Astrocyte (in vitro differentiated cells and primary cell): ENCODE results near the gene ESRRB. TPM values are rescaled to one million over a fixed set of nuclear protein-coding genes. Genes with fewer than 3 reads are reported as not detected.

Experiments
- DNase-seq: peaks from one replicate; pipeline ENCODE4 v3.0.0-alpha.2; 2010; ENCODE audit warnings: low read depth
- FAIRE-seq: peaks from 2 replicates; lab custom pipeline; 2011; peaks lifted over from hg19 to GRCh38; lab: Jason Lieb, UNC
- H2AFZ ChIP-seq: 2 replicates; pipeline ENCODE4 v1.6.0; 2012; ENCODE audit warnings: low read depth, low read length, inconsistent platforms
- H3K27ac ChIP-seq: 2 replicates; pipeline ENCODE4 v1.5.1; 2011; ENCODE audit warnings: low read depth, low read length, inconsistent platforms
- H3K27me3 ChIP-seq: 2 replicates; pipeline ENCODE4 v1.6.0; 2011; ENCODE audit warnings: low read length, inconsistent platforms; ENCODE audit not compliant: insufficient read depth
- H3K36me3 ChIP-seq: 2 replicates; pipeline ENCODE4 v1.5.1; 2011; ENCODE audit warnings: low read length, inconsistent platforms; ENCODE audit not compliant: insufficient read depth
- H3K4me1 ChIP-seq: 2 replicates; pipeline ENCODE4 v1.5.1; 2011; ENCODE audit warnings: low read length, inconsistent platforms; ENCODE audit not compliant: insufficient read depth
- H3K4me2 ChIP-seq: 2 replicates; pipeline ENCODE4 v1.6.0; 2012; ENCODE audit warnings: low read length, inconsistent platforms
- H3K4me3 ChIP-seq: 2 replicates; pipeline ENCODE4 v1.5.1; 2011; ENCODE audit warnings: low read depth, mild to moderate bottlenecking, low read length, inconsistent platforms; ENCODE audit not compliant: insufficient read depth
- H3K79me2 ChIP-seq: 2 replicates; pipeline ENCODE4 v1.6.0; 2012; ENCODE audit warnings: mild to moderate bottlenecking, low read length, inconsistent platforms; ENCODE audit not compliant: insufficient read depth
- H3K9ac ChIP-seq: 2 replicates; pipeline ENCODE4 v1.6.0; 2012; ENCODE audit warnings: mild to moderate bottlenecking, low read length, inconsistent platforms
- H3K9me3 ChIP-seq: 2 replicates; pipeline ENCODE4 v1.5.1; 2012; ENCODE audit warnings: low read depth, mild to moderate bottlenecking, low read length, inconsistent platforms; ENCODE audit not compliant: insufficient read depth
- H4K20me1 ChIP-seq: 2 replicates; pipeline ENCODE4 v1.6.0; 2012; ENCODE audit warnings: low read length, inconsistent platforms; ENCODE audit not compliant: insufficient read depth
- H3K27ac Mint-ChIP-seq: one replicate; pipeline ENCODE4 v1.8.0; 2021; ENCODE audit warnings: mild to moderate bottlenecking, mixed read lengths; ENCODE audit not compliant: unreplicated experiment
- H3K27me3 Mint-ChIP-seq: one replicate; pipeline ENCODE4 v1.8.0; 2021; ENCODE audit warnings: low read depth, mixed read lengths; ENCODE audit not compliant: unreplicated experiment
- H3K36me3 Mint-ChIP-seq: one replicate; pipeline ENCODE4 v1.8.0; 2021; ENCODE audit warnings: low read depth, mixed read lengths; ENCODE audit not compliant: unreplicated experiment
- H3K4me1 Mint-ChIP-seq: one replicate; pipeline ENCODE4 v1.8.0; 2021; ENCODE audit warnings: low read depth, mixed read lengths; ENCODE audit not compliant: unreplicated experiment
- H3K4me3 Mint-ChIP-seq: one replicate; pipeline ENCODE4 v1.8.0; 2021; ENCODE audit warnings: mild to moderate bottlenecking, moderate library complexity, mixed read lengths; ENCODE audit not compliant: unreplicated experiment
- H3K9me3 Mint-ChIP-seq: one replicate; pipeline ENCODE4 v1.8.0; 2021; ENCODE audit warnings: mild to moderate bottlenecking, mixed read lengths; ENCODE audit not compliant: unreplicated experiment
- CTCF ChIP-seq: IDR thresholded peaks from 2 replicates; pipeline ENCODE4 v1.5.1; 2011; ENCODE audit warnings: low read depth, mild to moderate bottlenecking, inconsistent platforms, low read length, moderate library complexity; ENCODE audit not compliant: insufficient read depth
- EZH2 ChIP-seq: IDR thresholded peaks from 2 replicates; pipeline ENCODE4 v1.6.1; 2012; ENCODE audit warnings: mild to moderate bottlenecking, low read length, inconsistent platforms; ENCODE audit not compliant: insufficient read depth
- total RNA-seq: library from RNA; stranded (reverse); gene quantifications from 2 replicates; pipeline ENCODE4 v1.2.1, GENCODE V29; 2021

Gene ESRRB
- total RNA-seq, 1 donor from 2014 or later: not detected

GRCh38 chr14:76486251-76486743 lies 110.4 kb downstream of the ESRRB start:
- Histone ChIP-seq H3K4me2 (no peak overlapping the region), H2AFZ (no peak overlapping the region)
- H3K27ac Mint-ChIP-seq: no peak overlapping the region

GRCh38 chr14:76488551-76488950 lies 112.6 kb downstream of the ESRRB start:
- no peak for TF ChIP-seq CTCF
- no peak for TF ChIP-seq EZH2
- Mint-ChIP-seq H3K4me3 (no peak overlapping the region), H3K36me3 (no peaks in the 10 kb centered on the region), H3K27ac (no peak overlapping the region), H3K27me3 (peaks cover 24% of the 10 kb centered on the region), H3K9me3 (peaks cover 2% of the 10 kb centered on the region), H3K4me1 (no peaks in the 10 kb centered on the region)
- Histone ChIP-seq H3K9me3 (no peaks in the 10 kb centered on the region), H4K20me1 (no peaks in the 10 kb centered on the region), H3K79me2 (no peaks in the 10 kb centered on the region), H3K4me2 (no peak overlapping the region), H3K4me1 (no peaks in the 10 kb centered on the region), H3K27ac (no peak overlapping the region), H2AFZ (no peak overlapping the region), H3K4me3 (no peak overlapping the region), H3K27me3 (no peaks in the 10 kb centered on the region), H3K9ac (no peak overlapping the region), H3K36me3 (no peaks in the 10 kb centered on the region)
- FAIRE-seq: no peak
- no peak for DNase-seq

More at GRCh38 chr14:76486251-76486743, 110.4 kb downstream of the ESRRB start:
- no peak for TF ChIP-seq CTCF
- no peak for TF ChIP-seq EZH2
- Histone ChIP-seq H3K27ac (no peak overlapping the region), H3K9ac (no peak overlapping the region), H3K4me1 (no peaks in the 10 kb centered on the region), H3K79me2 (no peaks in the 10 kb centered on the region), H3K27me3 (no peaks in the 10 kb centered on the region), H3K36me3 (no peaks in the 10 kb centered on the region), H3K9me3 (no peaks in the 10 kb centered on the region), H4K20me1 (no peaks in the 10 kb centered on the region), H3K4me3 (no peak overlapping the region)
- DNase-seq (no peak), FAIRE-seq (no peak)
- Mint-ChIP-seq H3K27me3 (peaks cover 29% of the 10 kb centered on the region), H3K4me1 (no peaks in the 10 kb centered on the region), H3K9me3 (peaks cover 2% of the 10 kb centered on the region), H3K4me3 (no peak overlapping the region), H3K36me3 (peaks cover 3% of the 10 kb centered on the region)

- Mint-ChIP-seq H3K9me3 (no peaks in the 10 kb centered on the region), H3K27ac (no peak overlapping the region), H3K4me1 (no peaks in the 10 kb centered on the region), H3K4me3 (no peak overlapping the region), H3K36me3 (no peaks in the 10 kb centered on the region), H3K27me3 (peaks cover 26% of the 10 kb centered on the region)
- DNase-seq (no peak), FAIRE-seq (no peak)
- H3K79me2 ChIP-seq: no peaks in the 10 kb centered on the region
- no peaks in the 10 kb centered on the region for H3K9me3 ChIP-seq
- no peaks in the 10 kb centered on the region for H4K20me1 ChIP-seq
- TF ChIP-seq EZH2 (no peak), CTCF (no peak)
- no peak overlapping the region for H3K27ac ChIP-seq
- H3K36me3 ChIP-seq: no peaks in the 10 kb centered on the region
- H3K27me3 ChIP-seq: no peaks in the 10 kb centered on the region
- H2AFZ ChIP-seq: no peak overlapping the region
- no peaks in the 10 kb centered on the region for H3K4me1 ChIP-seq
- no peak overlapping the region for H3K4me3 ChIP-seq
- no peak overlapping the region for H3K9ac ChIP-seq
- H3K4me2 ChIP-seq: no peak overlapping the region
These were observed 113.7 kb downstream of the ESRRB start for GRCh38 chr14:76489667-76490066.
